GM12873 (cell line): ENCODE measurements around the gene TXNIP.

Experiments
- CTCF ChIP-seq: IDR thresholded peaks from 2 replicates; pipeline ENCODE4 v1.5.1; 2012; ENCODE audit warnings: low read depth, mild to moderate bottlenecking, moderate library complexity, low read length, control low read depth; ENCODE audit not compliant: insufficient read depth; ENCODE audit errors: missing control alignments

TXNIP gene

GRCh38 chr1:145974721-145975120 lies 21.7 kb downstream of the TXNIP start:
- TF ChIP-seq CTCF: no peak

GRCh38 chr1:145972580-145972979 lies 23.8 kb downstream of the TXNIP start:
- no peak for TF ChIP-seq CTCF

- TF ChIP-seq CTCF: no peak
Measured at GRCh38 chr1:145967288-145967687, 29.1 kb downstream of the TXNIP start.

GRCh38 chr1:145965119-145965744 lies 31.1 kb downstream of the TXNIP start:
- no peak for TF ChIP-seq CTCF

- no peak for TF ChIP-seq CTCF
Measured at GRCh38 chr1:145964328-145965118, 31.9 kb downstream of the TXNIP start, which contains the start of the genes ANKRD34A and POLR3GL. Gene ANKRD34A, minus strand, starts transcription at chr1:145964575. Its CDS starts 2,816 bp downstream, at chr1:145961759. Gene POLR3GL, plus strand, starts transcription at chr1:145964690. Its CDS starts 10,176 bp downstream, at chr1:145974866.

GRCh38 chr1:145963265-145964019 lies 32.9 kb downstream of the TXNIP start:
- TF ChIP-seq CTCF: no peak
